Glutamatergic neuron (in vitro differentiated cells): ENCODE results near the gene OGT. TPM values are rescaled to one million over a fixed set of nuclear protein-coding genes. Genes with fewer than 3 reads are reported as not detected.

Experiments
- DNase-seq: peaks from one replicate; pipeline ENCODE4 v3.0.0; 2022
- H3K27ac Mint-ChIP-seq: one replicate; pipeline ENCODE4 v1.8.0; 2020; ENCODE audit warnings: mild to moderate bottlenecking, mixed read lengths, inconsistent platforms; ENCODE audit not compliant: unreplicated experiment
- H3K27me3 Mint-ChIP-seq: one replicate; pipeline ENCODE4 v1.8.0; 2020; ENCODE audit warnings: mild to moderate bottlenecking, moderate library complexity, mixed read lengths, inconsistent platforms; ENCODE audit not compliant: unreplicated experiment
- H3K36me3 Mint-ChIP-seq: one replicate; pipeline ENCODE4 v1.8.0; 2020; ENCODE audit warnings: mild to moderate bottlenecking, mixed read lengths, inconsistent platforms; ENCODE audit not compliant: unreplicated experiment
- H3K4me1 Mint-ChIP-seq: one replicate; pipeline ENCODE4 v1.8.0; 2020; ENCODE audit warnings: mild to moderate bottlenecking, low read depth, mixed read lengths, inconsistent platforms; ENCODE audit not compliant: unreplicated experiment
- H3K4me3 Mint-ChIP-seq: one replicate; pipeline ENCODE4 v1.8.0; 2020; ENCODE audit warnings: mild to moderate bottlenecking, mixed read lengths, inconsistent platforms; ENCODE audit not compliant: unreplicated experiment
- H3K9me3 Mint-ChIP-seq: one replicate; pipeline ENCODE4 v1.8.0; 2020; ENCODE audit warnings: mild to moderate bottlenecking, moderate library complexity, mixed read lengths, inconsistent platforms; ENCODE audit not compliant: unreplicated experiment
- CTCF ChIP-seq: fragments of 200-600 bp; sonication (generic); IDR thresholded peaks from one replicate; pipeline ENCODE4 v1.5.0; 2021; ENCODE audit not compliant: partially characterized antibody, unreplicated experiment
- total RNA-seq: library from RNA; stranded (reverse); fragmentation: NEBNext Ultra II Directional; extraction: Animal tissue kit (Norgen Biotek cat#: 25700); gene quantifications from one replicate; pipeline ENCODE4 v1.2.1, GENCODE V29; 2021; ENCODE audit not compliant: unreplicated experiment

Gene OGT
- total RNA-seq, 1 donor from 2014 or later = 185 TPM

GRCh38 chrX:71619193-71619592, 86.3 kb downstream of the OGT start:
- no peak overlapping the region for H3K4me3 Mint-ChIP-seq
- H3K9me3 Mint-ChIP-seq = peaks cover 6% of the 10 kb centered on the region
- H3K4me1 Mint-ChIP-seq = no peaks in the 10 kb centered on the region

GRCh38 chrX:71619986-71620385, 87.1 kb downstream of the OGT start:
- Mint-ChIP-seq H3K36me3 (no peaks in the 10 kb centered on the region), H3K9me3 (peaks cover 4% of the 10 kb centered on the region), H3K27ac (no peak overlapping the region), H3K4me1 (no peaks in the 10 kb centered on the region), H3K27me3 (no peaks in the 10 kb centered on the region), H3K4me3 (no peak overlapping the region)
- no peak for DNase-seq
- no peak for TF ChIP-seq CTCF

More at GRCh38 chrX:71619193-71619592, 86.3 kb downstream of the OGT start:
- H3K36me3 Mint-ChIP-seq = no peaks in the 10 kb centered on the region
- H3K27ac Mint-ChIP-seq = no peak overlapping the region
- no peaks in the 10 kb centered on the region for H3K27me3 Mint-ChIP-seq
- DNase-seq = no peak
- TF ChIP-seq CTCF = no peak

- DNase-seq = no peak
- Mint-ChIP-seq H3K4me1 (no peaks in the 10 kb centered on the region), H3K27ac (no peak overlapping the region), H3K27me3 (no peaks in the 10 kb centered on the region), H3K4me3 (no peak overlapping the region), H3K9me3 (no peaks in the 10 kb centered on the region), H3K36me3 (no peaks in the 10 kb centered on the region)
- no peak for TF ChIP-seq CTCF
Observed at GRCh38 chrX:71621603-71622002, 88.7 kb downstream of the OGT start.

GRCh38 chrX:71622032-71622575, 89.2 kb downstream of the OGT start:
- DNase-seq = no peak
- H3K4me1 Mint-ChIP-seq = no peaks in the 10 kb centered on the region
- H3K27ac Mint-ChIP-seq = no peak overlapping the region
- no peaks in the 10 kb centered on the region for H3K9me3 Mint-ChIP-seq
- no peak overlapping the region for H3K4me3 Mint-ChIP-seq
- no peaks in the 10 kb centered on the region for H3K27me3 Mint-ChIP-seq
- no peak for TF ChIP-seq CTCF
- H3K36me3 Mint-ChIP-seq = no peaks in the 10 kb centered on the region

- TF ChIP-seq CTCF = no peak
- no peaks in the 10 kb centered on the region for H3K9me3 Mint-ChIP-seq
- no peaks in the 10 kb centered on the region for H3K36me3 Mint-ChIP-seq
- no peak for DNase-seq
- H3K4me1 Mint-ChIP-seq = no peaks in the 10 kb centered on the region
- H3K27ac Mint-ChIP-seq = no peak overlapping the region
- no peaks in the 10 kb centered on the region for H3K27me3 Mint-ChIP-seq
- no peak overlapping the region for H3K4me3 Mint-ChIP-seq
Observed at GRCh38 chrX:71622576-71623450, 89.9 kb downstream of the OGT start.
